ENCODE measurements around the gene DHRS7C.

The DHRS7C gene

GRCh38 chr17:9766970-9767369 lies 24.4 kb downstream of the DHRS7C start:
- POLR2A ChIA-PET, result no interaction called here
- H3K4me1 ChIP-seq (ENCODE audit: control extremely low read depth in 1 of 4, control insufficient read depth in 4 of 4, insufficient read depth in 4 of 4, low read length in 3 of 4), result no peaks in the 10 kb centered on the region
- DNase-seq, result no peak
- H3K9me3 ChIP-seq (ENCODE audit: control extremely low read depth in 1 of 5, control insufficient read depth in 4 of 5, insufficient read depth in 2 of 5, low read depth in 1 of 5, low read length in 4 of 5), result no peaks in the 10 kb centered on the region
- WGBS (ENCODE audit: insufficient coverage), result 85% methylated on average over 4 of the region's 5 CpGs
- H3K36me3 ChIP-seq (ENCODE audit: control insufficient read depth in 4 of 4, insufficient read depth in 4 of 4, low read length in 3 of 4), result no peaks in the 10 kb centered on the region
- H3K27ac ChIP-seq (ENCODE audit: insufficient read depth in 1 of 2, low read depth in 1 of 2, low read length in 2 of 2, poor library complexity in 1 of 2, severe bottlenecking in 2 of 2), result no peak overlapping the region
- CTCF ChIA-PET, result interaction anchor here (1.1 kb wide), 1 partner anchor 23 kb away, joined by 3 read pairs; no protein-coding TSS in a partner anchor
- H3K4me3 ChIP-seq (ENCODE audit: control insufficient read depth in 1 of 7, extremely low read depth in 1 of 7, insufficient read depth in 4 of 7, low read depth in 2 of 7, low read length in 6 of 7), result no peak overlapping the region
- H3K27me3 ChIP-seq (replicated peaks in 2 of 5; ENCODE audit: control insufficient read depth in 4 of 5, insufficient read depth in 5 of 5, low read length in 4 of 5), result peaks cover 0 to 30% (median 13%) of the 10 kb centered on the region in 5 experiments

GRCh38 chr17:9765322-9765721 lies 26.1 kb downstream of the DHRS7C start:
- CTCF ChIA-PET, result interaction anchor here (0.7 kb wide), 1 partner anchor 14 kb away, joined by 3 read pairs; no protein-coding TSS in a partner anchor
- no peak overlapping the region for H3K4me3 ChIP-seq (ENCODE audit: control insufficient read depth in 1 of 7, extremely low read depth in 1 of 7, insufficient read depth in 4 of 7, low read depth in 2 of 7, low read length in 6 of 7)
- no peaks in the 10 kb centered on the region for H3K4me1 ChIP-seq (ENCODE audit: control extremely low read depth in 1 of 4, control insufficient read depth in 4 of 4, insufficient read depth in 4 of 4, low read length in 3 of 4)
- H3K27me3 ChIP-seq (replicated peaks in 2 of 5; ENCODE audit: control insufficient read depth in 4 of 5, insufficient read depth in 5 of 5, low read length in 4 of 5), result peaks cover 0 to 34% (median 13%) of the 10 kb centered on the region in 5 experiments
- POLR2A ChIA-PET, result no interaction called here
- H3K36me3 ChIP-seq (ENCODE audit: control insufficient read depth in 4 of 4, insufficient read depth in 4 of 4, low read length in 3 of 4), result no peaks in the 10 kb centered on the region
- H3K27ac ChIP-seq (ENCODE audit: insufficient read depth in 1 of 2, low read depth in 1 of 2, low read length in 2 of 2, poor library complexity in 1 of 2, severe bottlenecking in 2 of 2), result no peak overlapping the region
- DNase-seq, result no peak
- H3K9me3 ChIP-seq (ENCODE audit: control extremely low read depth in 1 of 5, control insufficient read depth in 4 of 5, insufficient read depth in 2 of 5, low read depth in 1 of 5, low read length in 4 of 5), result no peaks in the 10 kb centered on the region
- 100% methylated on average over 1 of the region's 1 CpG for WGBS (ENCODE audit: insufficient coverage)

- H3K4me1 ChIP-seq (ENCODE audit: control extremely low read depth in 1 of 4, control insufficient read depth in 4 of 4, insufficient read depth in 4 of 4, low read length in 3 of 4), result no peaks in the 10 kb centered on the region
- no peaks in the 10 kb centered on the region for H3K9me3 ChIP-seq (ENCODE audit: control extremely low read depth in 1 of 5, control insufficient read depth in 4 of 5, insufficient read depth in 2 of 5, low read depth in 1 of 5, low read length in 4 of 5)
- peaks cover 0 to 35% (median 13%) of the 10 kb centered on the region in 5 experiments for H3K27me3 ChIP-seq (replicated peaks in 2 of 5; ENCODE audit: control insufficient read depth in 4 of 5, insufficient read depth in 5 of 5, low read length in 4 of 5)
- POLR2A ChIA-PET, result no interaction called here
- no peak for DNase-seq
- WGBS (ENCODE audit: insufficient coverage), result 55% methylated on average over 3 of the region's 4 CpGs
- H3K27ac ChIP-seq (ENCODE audit: insufficient read depth in 1 of 2, low read depth in 1 of 2, low read length in 2 of 2, poor library complexity in 1 of 2, severe bottlenecking in 2 of 2), result no peak overlapping the region
- no peaks in the 10 kb centered on the region for H3K36me3 ChIP-seq (ENCODE audit: control insufficient read depth in 4 of 4, insufficient read depth in 4 of 4, low read length in 3 of 4)
- CTCF ChIA-PET, result no interaction called here
- H3K4me3 ChIP-seq (ENCODE audit: control insufficient read depth in 1 of 7, extremely low read depth in 1 of 7, insufficient read depth in 4 of 7, low read depth in 2 of 7, low read length in 6 of 7), result no peak overlapping the region
Observed at GRCh38 chr17:9763643-9764042, 27.7 kb downstream of the DHRS7C start.

- POLR2A ChIA-PET, result no interaction called here
- peaks cover 0 to 29% (median 9%) of the 10 kb centered on the region in 5 experiments for H3K27me3 ChIP-seq (replicated peaks in 2 of 5; ENCODE audit: control insufficient read depth in 4 of 5, insufficient read depth in 5 of 5, low read length in 4 of 5)
- CTCF ChIA-PET, result no interaction called here
Observed at GRCh38 chr17:9760266-9760665, 31.1 kb downstream of the DHRS7C start.

GRCh38 chr17:9755083-9755482 lies 36.3 kb downstream of the DHRS7C start:
- H3K4me1 ChIP-seq (ENCODE audit: control extremely low read depth in 1 of 4, control insufficient read depth in 4 of 4, insufficient read depth in 4 of 4, low read length in 3 of 4), result no peaks in the 10 kb centered on the region
- no peaks in the 10 kb centered on the region for H3K9me3 ChIP-seq (ENCODE audit: control extremely low read depth in 1 of 5, control insufficient read depth in 4 of 5, insufficient read depth in 2 of 5, low read depth in 1 of 5, low read length in 4 of 5)
- no peaks in the 10 kb centered on the region for H3K36me3 ChIP-seq (ENCODE audit: control insufficient read depth in 4 of 4, insufficient read depth in 4 of 4, low read length in 3 of 4)
- WGBS (ENCODE audit: insufficient coverage), result 87% methylated on average over 3 of the region's 3 CpGs
- no peak overlapping the region for H3K4me3 ChIP-seq (ENCODE audit: control insufficient read depth in 1 of 7, extremely low read depth in 1 of 7, insufficient read depth in 4 of 7, low read depth in 2 of 7, low read length in 6 of 7)
- DNase-seq, result no peak
- POLR2A ChIA-PET, result no interaction called here
- CTCF ChIA-PET, result no interaction called here
- H3K27me3 ChIP-seq (replicated peaks in 2 of 5; ENCODE audit: control insufficient read depth in 4 of 5, insufficient read depth in 5 of 5, low read length in 4 of 5), result peaks cover 0 to 13% (median 6%) of the 10 kb centered on the region in 5 experiments
- H3K27ac ChIP-seq (ENCODE audit: insufficient read depth in 1 of 2, low read depth in 1 of 2, low read length in 2 of 2, poor library complexity in 1 of 2, severe bottlenecking in 2 of 2), result no peak overlapping the region

More at GRCh38 chr17:9760266-9760665, 31.1 kb downstream of the DHRS7C start:
- no peaks in the 10 kb centered on the region for H3K36me3 ChIP-seq (ENCODE audit: control insufficient read depth in 4 of 4, insufficient read depth in 4 of 4, low read length in 3 of 4)
- no CpG with 5 or more reads among the region's 1 CpG for WGBS (ENCODE audit: insufficient coverage)
- no peak overlapping the region for H3K4me3 ChIP-seq (ENCODE audit: control insufficient read depth in 1 of 7, extremely low read depth in 1 of 7, insufficient read depth in 4 of 7, low read depth in 2 of 7, low read length in 6 of 7)
- peak in 1 of 3 donors; percentile 9 for DNase-seq
- H3K9me3 ChIP-seq (ENCODE audit: control extremely low read depth in 1 of 5, control insufficient read depth in 4 of 5, insufficient read depth in 2 of 5, low read depth in 1 of 5, low read length in 4 of 5), result no peaks in the 10 kb centered on the region
- H3K27ac ChIP-seq (ENCODE audit: insufficient read depth in 1 of 2, low read depth in 1 of 2, low read length in 2 of 2, poor library complexity in 1 of 2, severe bottlenecking in 2 of 2), result no peak overlapping the region
- H3K4me1 ChIP-seq (ENCODE audit: control extremely low read depth in 1 of 4, control insufficient read depth in 4 of 4, insufficient read depth in 4 of 4, low read length in 3 of 4), result no peaks in the 10 kb centered on the region

- ChIA-PET CTCF (interaction anchor here (1.0 kb wide), 1 partner anchor 22 kb away, joined by 4 read pairs; no protein-coding TSS in a partner anchor), POLR2A (no interaction called here)
- Histone ChIP-seq H3K4me3 (ENCODE audit: control insufficient read depth in 1 of 7, extremely low read depth in 1 of 7, insufficient read depth in 4 of 7, low read depth in 2 of 7, low read length in 6 of 7) (no peak overlapping the region), H3K4me1 (ENCODE audit: control extremely low read depth in 1 of 4, control insufficient read depth in 4 of 4, insufficient read depth in 4 of 4, low read length in 3 of 4) (no peaks in the 10 kb centered on the region), H3K27me3 (replicated peaks in 2 of 5; ENCODE audit: control insufficient read depth in 4 of 5, insufficient read depth in 5 of 5, low read length in 4 of 5) (peaks cover 5 to 26% (median 6%) of the 10 kb centered on the region in 5 experiments), H3K9me3 (ENCODE audit: control extremely low read depth in 1 of 5, control insufficient read depth in 4 of 5, insufficient read depth in 2 of 5, low read depth in 1 of 5, low read length in 4 of 5) (no peaks in the 10 kb centered on the region), H3K36me3 (ENCODE audit: control insufficient read depth in 4 of 4, insufficient read depth in 4 of 4, low read length in 3 of 4) (no peaks in the 10 kb centered on the region), H3K27ac (ENCODE audit: insufficient read depth in 1 of 2, low read depth in 1 of 2, low read length in 2 of 2, poor library complexity in 1 of 2, severe bottlenecking in 2 of 2) (no peak overlapping the region)
- no peak for DNase-seq
- 32% methylated on average over 7 of the region's 9 CpGs for WGBS (ENCODE audit: insufficient coverage)
Observed at GRCh38 chr17:9750524-9750923, 40.9 kb downstream of the DHRS7C start.

- ChIA-PET POLR2A (no interaction called here), CTCF (no interaction called here)
- no peak for DNase-seq
- H3K4me1 ChIP-seq (ENCODE audit: control extremely low read depth in 1 of 4, control insufficient read depth in 4 of 4, insufficient read depth in 4 of 4, low read length in 3 of 4), result peaks cover 0 to 10% (median 4%) of the 10 kb centered on the region in 4 experiments
- no peaks in the 10 kb centered on the region for H3K27me3 ChIP-seq (replicated peaks in 2 of 5; ENCODE audit: control insufficient read depth in 4 of 5, insufficient read depth in 5 of 5, low read length in 4 of 5)
- no peaks in the 10 kb centered on the region for H3K36me3 ChIP-seq (ENCODE audit: control insufficient read depth in 4 of 4, insufficient read depth in 4 of 4, low read length in 3 of 4)
- no peak overlapping the region for H3K4me3 ChIP-seq (ENCODE audit: control insufficient read depth in 1 of 7, extremely low read depth in 1 of 7, insufficient read depth in 4 of 7, low read depth in 2 of 7, low read length in 6 of 7)
- WGBS (ENCODE audit: insufficient coverage), result 94% methylated on average over 8 of the region's 11 CpGs
- no peak overlapping the region for H3K27ac ChIP-seq (ENCODE audit: insufficient read depth in 1 of 2, low read depth in 1 of 2, low read length in 2 of 2, poor library complexity in 1 of 2, severe bottlenecking in 2 of 2)
- no peaks in the 10 kb centered on the region for H3K9me3 ChIP-seq (ENCODE audit: control extremely low read depth in 1 of 5, control insufficient read depth in 4 of 5, insufficient read depth in 2 of 5, low read depth in 1 of 5, low read length in 4 of 5)
Observed at GRCh38 chr17:9729735-9730420, 61.5 kb downstream of the DHRS7C start.

Measured in common myeloid progenitor, CD34-positive (primary cell).